Measurements from ENCODE around the gene RENBP.

The RENBP gene

DNA sequence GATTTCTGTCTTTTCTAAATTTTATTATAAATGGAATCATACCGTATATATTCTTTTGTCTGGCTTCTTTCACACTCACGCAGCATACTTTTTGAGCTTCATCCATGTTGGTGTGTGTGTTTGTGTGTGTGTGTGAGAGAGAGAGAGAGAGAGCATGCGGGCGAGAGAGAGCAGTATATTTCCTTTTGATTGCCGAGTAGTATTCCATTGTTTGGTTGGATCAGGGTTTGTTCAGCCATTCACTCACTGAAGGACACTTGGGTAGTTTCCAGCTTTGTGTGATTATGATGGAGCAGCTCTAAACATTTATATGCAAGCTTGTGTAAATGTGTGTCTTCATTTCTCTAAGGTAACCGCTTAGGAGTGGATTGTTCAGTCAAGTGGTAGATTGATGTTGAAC, 55.3 kb downstream of the RENBP start:
- H3K4me1 ChIP-seq (ENCODE audit: control insufficient read depth, insufficient read depth, low read length) = no peaks in the 10 kb centered on the region
- H3K4me3 ChIP-seq (ENCODE audit: low read depth, low read length) = no peak overlapping the region
- no peak overlapping the region for H3K27ac ChIP-seq (ENCODE audit: extremely low read depth, low read depth, low read length)
- no peak for TF ChIP-seq ZNF792 (tag by site-specific recombination; IDR thresholded peaks at IDR 0.05)
- TF ChIP-seq ZNF146 (tag by site-specific recombination; IDR thresholded peaks at IDR 0.05) = peak; percentile 96
- TF ChIP-seq, protein P1, sequence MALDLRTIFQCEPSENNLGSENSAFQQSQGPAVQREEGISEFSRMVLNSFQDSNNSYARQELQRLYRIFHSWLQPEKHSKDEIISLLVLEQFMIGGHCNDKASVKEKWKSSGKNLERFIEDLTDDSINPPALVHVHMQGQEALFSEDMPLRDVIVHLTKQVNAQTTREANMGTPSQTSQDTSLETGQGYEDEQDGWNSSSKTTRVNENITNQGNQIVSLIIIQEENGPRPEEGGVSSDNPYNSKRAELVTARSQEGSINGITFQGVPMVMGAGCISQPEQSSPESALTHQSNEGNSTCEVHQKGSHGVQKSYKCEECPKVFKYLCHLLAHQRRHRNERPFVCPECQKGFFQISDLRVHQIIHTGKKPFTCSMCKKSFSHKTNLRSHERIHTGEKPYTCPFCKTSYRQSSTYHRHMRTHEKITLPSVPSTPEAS (tag by site-specific recombination; IDR thresholded peaks at IDR 0.05) = peak; percentile 37; the same call in 1 of the 2 replicates
- H3K9me3 ChIP-seq (ENCODE audit: control insufficient read depth, insufficient read depth, low read depth, low read length) = no peaks in the 10 kb centered on the region
- CTCF ChIA-PET = no interaction called here
- POLR2A ChIA-PET = no interaction called here
- no peaks in the 10 kb centered on the region for H3K36me3 ChIP-seq (ENCODE audit: control insufficient read depth in 2 of 2, insufficient read depth in 1 of 2, low read length in 2 of 2)

DNA sequence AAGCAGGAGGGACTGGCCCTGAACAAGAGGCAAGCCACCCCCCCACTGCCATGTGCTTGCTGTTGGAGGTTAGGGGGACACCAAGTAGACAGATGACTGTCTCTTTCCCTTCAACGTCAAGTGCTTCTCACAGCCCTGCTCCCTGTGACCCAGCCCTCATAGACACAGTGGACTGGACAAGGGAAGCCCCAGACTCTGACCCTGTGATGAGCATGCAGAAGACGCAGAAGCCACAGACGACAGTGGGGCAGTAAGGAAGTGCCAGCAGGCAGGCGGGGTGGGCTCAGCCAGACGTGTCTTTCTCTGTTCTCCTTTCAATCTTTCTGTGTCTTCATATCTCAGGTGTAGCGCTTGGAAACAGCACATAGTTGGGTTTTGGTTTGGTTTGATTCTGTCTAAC, 56.1 kb downstream of the RENBP start:
- CTCF ChIA-PET = interaction anchor here (0.8 kb wide), 1 partner anchor 1258 kb away, joined by 3 read pairs; no protein-coding TSS in a partner anchor
- Histone ChIP-seq H3K27ac (ENCODE audit: extremely low read depth, low read depth, low read length) (no peak overlapping the region), H3K4me1 (ENCODE audit: control insufficient read depth, insufficient read depth, low read length) (no peaks in the 10 kb centered on the region), H3K9me3 (ENCODE audit: control insufficient read depth, insufficient read depth, low read depth, low read length) (no peaks in the 10 kb centered on the region), H3K36me3 (ENCODE audit: control insufficient read depth in 2 of 2, insufficient read depth in 1 of 2, low read length in 2 of 2) (no peaks in the 10 kb centered on the region), H3K4me3 (ENCODE audit: low read depth, low read length) (no peak overlapping the region)
- TF ChIP-seq ZNF548 (tag by site-specific recombination; IDR thresholded peaks at IDR 0.05) (no peak), ZNF350 (tag by site-specific recombination; IDR thresholded peaks at IDR 0.05) (no peak), ZFHX2 (tag by site-specific recombination; conservative IDR thresholded peaks at IDR 0.05) (no peak), ZNF37A (tag by site-specific recombination; IDR thresholded peaks at IDR 0.05) (no peak), ZNF621 (tag by site-specific recombination; IDR thresholded peaks at IDR 0.05) (no peak), ZNF654 (tag by site-specific recombination; IDR thresholded peaks at IDR 0.05; ENCODE audit: low read depth) (no peak), ZNF658 (tag by site-specific recombination; IDR thresholded peaks at IDR 0.05) (no peak)
- POLR2A ChIA-PET = no interaction called here

DNA sequence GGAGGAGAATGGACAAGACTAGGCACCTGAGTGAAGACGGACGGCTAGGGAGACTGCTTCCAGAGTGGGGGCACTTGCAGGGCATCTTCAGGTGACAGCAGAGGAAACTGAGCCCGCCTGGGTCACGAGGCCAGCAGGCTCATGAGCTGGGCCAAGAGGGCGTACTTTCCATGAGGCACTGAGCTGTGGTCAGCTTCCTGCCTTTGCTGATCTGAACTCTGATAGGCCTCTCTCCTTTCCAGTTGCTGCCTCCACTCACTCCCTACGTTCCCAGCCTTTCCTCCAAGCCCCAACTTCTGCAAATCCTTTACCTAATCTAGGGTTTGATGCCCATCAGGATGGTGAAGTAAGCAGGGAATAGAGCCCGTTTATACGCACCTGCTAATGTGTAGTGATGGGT, 57.1 kb downstream of the RENBP start:
- Histone ChIP-seq H3K36me3 (ENCODE audit: control insufficient read depth in 2 of 2, insufficient read depth in 1 of 2, low read length in 2 of 2) (no peaks in the 10 kb centered on the region), H3K27ac (ENCODE audit: extremely low read depth, low read depth, low read length) (no peak overlapping the region), H3K9me3 (ENCODE audit: control insufficient read depth, insufficient read depth, low read depth, low read length) (no peaks in the 10 kb centered on the region), H3K4me3 (ENCODE audit: low read depth, low read length) (no peak overlapping the region), H3K4me1 (ENCODE audit: control insufficient read depth, insufficient read depth, low read length) (no peaks in the 10 kb centered on the region)
- ChIA-PET CTCF (interaction anchor here (0.8 to 1.7 kb wide), 4 partner anchors 9 to 1259 kb away, joined by 3 to 8 read pairs (median 3); no protein-coding TSS in a partner anchor), POLR2A (no interaction called here)
- TF ChIP-seq ZBTB17 (tag by site-specific recombination; IDR thresholded peaks at IDR 0.05) = no peak
- no peak for TF ChIP-seq ZNF10 (tag by site-specific recombination; IDR thresholded peaks at IDR 0.05)
- TF ChIP-seq, protein P2, sequence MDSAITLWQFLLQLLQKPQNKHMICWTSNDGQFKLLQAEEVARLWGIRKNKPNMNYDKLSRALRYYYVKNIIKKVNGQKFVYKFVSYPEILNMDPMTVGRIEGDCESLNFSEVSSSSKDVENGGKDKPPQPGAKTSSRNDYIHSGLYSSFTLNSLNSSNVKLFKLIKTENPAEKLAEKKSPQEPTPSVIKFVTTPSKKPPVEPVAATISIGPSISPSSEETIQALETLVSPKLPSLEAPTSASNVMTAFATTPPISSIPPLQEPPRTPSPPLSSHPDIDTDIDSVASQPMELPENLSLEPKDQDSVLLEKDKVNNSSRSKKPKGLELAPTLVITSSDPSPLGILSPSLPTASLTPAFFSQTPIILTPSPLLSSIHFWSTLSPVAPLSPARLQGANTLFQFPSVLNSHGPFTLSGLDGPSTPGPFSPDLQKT (IDR thresholded peaks at IDR 0.05; ENCODE audit: borderline replicate concordance, low read depth, low read length) = no peak
- TF ChIP-seq ZNF274 (IDR thresholded peaks at IDR 0.05; ENCODE audit: low read length) = no peak
- no peak for TF ChIP-seq ZNF274 (tag by site-specific recombination; IDR thresholded peaks at IDR 0.05; ENCODE audit: borderline replicate concordance)

DNA sequence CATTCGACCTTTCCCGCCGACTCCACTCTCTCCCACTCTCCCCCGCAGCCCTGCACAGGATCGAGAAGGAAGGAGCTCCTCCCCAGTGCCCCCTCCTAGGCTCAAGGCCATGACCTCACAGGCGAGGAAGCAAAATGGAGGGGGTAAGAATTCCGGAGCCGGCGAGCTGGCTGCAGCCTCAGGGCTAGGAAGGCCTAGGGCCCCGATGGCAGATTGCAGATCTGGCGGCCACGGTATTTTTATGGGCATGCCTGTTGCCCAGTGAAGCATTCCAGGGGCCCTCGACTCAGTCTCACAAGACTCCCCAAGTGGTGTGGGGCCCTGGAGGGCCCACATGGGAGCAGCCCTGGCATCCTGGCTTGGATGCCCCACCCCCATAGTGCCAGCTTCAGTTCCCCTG, 57.5 kb downstream of the RENBP start:
- no peak overlapping the region for H3K27ac ChIP-seq (ENCODE audit: extremely low read depth, low read depth, low read length)
- no peaks in the 10 kb centered on the region for H3K4me1 ChIP-seq (ENCODE audit: control insufficient read depth, insufficient read depth, low read length)
- H3K9me3 ChIP-seq (ENCODE audit: control insufficient read depth, insufficient read depth, low read depth, low read length) = no peaks in the 10 kb centered on the region
- CTCF ChIA-PET = interaction anchor here (0.9 to 1.7 kb wide), 3 partner anchors 9 to 61 kb away, joined by 3 to 8 read pairs (median 3); no protein-coding TSS in a partner anchor
- POLR2A ChIA-PET = interaction anchor here (0.5 to 1.4 kb wide), 3 partner anchors 11 to 42 kb away, joined by 3 read pairs; no protein-coding TSS in a partner anchor
- H3K36me3 ChIP-seq (ENCODE audit: control insufficient read depth in 2 of 2, insufficient read depth in 1 of 2, low read length in 2 of 2) = no peaks in the 10 kb centered on the region
- H3K4me3 ChIP-seq (ENCODE audit: low read depth, low read length) = no peak overlapping the region
- TF ChIP-seq ZFP3 (tag by site-specific recombination; IDR thresholded peaks at IDR 0.05; ENCODE audit: low read depth) = no peak
- no peak for TF ChIP-seq ZNF600 (tag by site-specific recombination; IDR thresholded peaks at IDR 0.05)
- no peak for TF ChIP-seq SETDB1 (IDR thresholded peaks at IDR 0.05; ENCODE audit: insufficient read length, low read length)
- TF ChIP-seq, protein P3, sequence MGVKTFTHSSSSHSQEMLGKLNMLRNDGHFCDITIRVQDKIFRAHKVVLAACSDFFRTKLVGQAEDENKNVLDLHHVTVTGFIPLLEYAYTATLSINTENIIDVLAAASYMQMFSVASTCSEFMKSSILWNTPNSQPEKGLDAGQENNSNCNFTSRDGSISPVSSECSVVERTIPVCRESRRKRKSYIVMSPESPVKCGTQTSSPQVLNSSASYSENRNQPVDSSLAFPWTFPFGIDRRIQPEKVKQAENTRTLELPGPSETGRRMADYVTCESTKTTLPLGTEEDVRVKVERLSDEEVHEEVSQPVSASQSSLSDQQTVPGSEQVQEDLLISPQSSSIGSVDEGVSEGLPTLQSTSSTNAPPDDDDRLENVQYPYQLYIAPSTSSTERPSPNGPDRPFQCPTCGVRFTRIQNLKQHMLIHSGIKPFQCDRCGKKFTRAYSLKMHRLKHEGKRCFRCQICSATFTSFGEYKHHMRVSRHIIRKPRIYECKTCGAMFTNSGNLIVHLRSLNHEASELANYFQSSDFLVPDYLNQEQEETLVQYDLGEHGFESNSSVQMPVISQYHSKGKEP (tag by site-specific recombination; IDR thresholded peaks at IDR 0.05) = no peak
- no peak for TF ChIP-seq ZFP41 (tag by site-specific recombination; IDR thresholded peaks at IDR 0.05; ENCODE audit: borderline replicate concordance)
- no peak for TF ChIP-seq RBAK (tag by site-specific recombination; IDR thresholded peaks at IDR 0.05)
- 0 out of 2 replicates have a peak, but pooled peaks have one; percentile 10 for TF ChIP-seq GLIS2 (tag by site-specific recombination; IDR thresholded peaks at IDR 0.05)
- TF ChIP-seq, protein P4, sequence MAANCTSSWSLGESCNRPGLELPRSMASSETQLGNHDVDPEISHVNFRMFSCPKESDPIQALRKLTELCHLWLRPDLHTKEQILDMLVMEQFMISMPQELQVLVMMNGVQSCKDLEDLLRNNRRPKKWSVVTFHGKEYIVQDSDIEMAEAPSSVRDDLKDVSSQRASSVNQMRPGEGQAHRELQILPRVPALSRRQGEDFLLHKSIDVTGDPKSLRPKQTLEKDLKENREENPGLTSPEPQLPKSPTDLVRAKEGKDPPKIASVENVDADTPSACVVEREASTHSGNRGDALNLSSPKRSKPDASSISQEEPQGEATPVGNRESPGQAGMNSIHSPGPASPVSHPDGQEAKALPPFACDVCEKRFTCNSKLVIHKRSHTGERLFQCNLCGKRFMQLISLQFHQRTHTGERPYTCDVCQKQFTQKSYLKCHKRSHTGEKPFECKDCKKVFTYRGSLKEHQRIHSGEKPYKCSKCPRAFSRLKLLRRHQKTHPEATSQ (tag by site-specific recombination; IDR thresholded peaks at IDR 0.05) = no peak
- TF ChIP-seq, protein P5, sequence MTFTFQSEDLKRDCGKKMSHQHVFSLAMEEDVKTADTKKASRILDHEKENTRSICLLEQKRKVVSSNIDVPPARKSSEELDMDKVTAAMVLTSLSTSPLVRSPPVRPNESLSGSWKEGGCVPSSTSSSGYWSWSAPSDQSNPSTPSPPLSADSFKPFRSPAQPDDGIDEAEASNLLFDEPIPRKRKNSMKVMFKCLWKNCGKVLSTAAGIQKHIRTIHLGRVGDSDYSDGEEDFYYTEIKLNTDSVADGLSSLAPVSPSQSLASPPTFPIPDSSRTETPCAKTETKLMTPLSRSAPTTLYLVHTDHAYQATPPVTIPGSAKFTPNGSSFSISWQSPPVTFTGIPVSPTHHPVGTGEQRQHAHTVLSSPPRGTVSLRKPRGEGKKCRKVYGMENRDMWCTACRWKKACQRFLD (tag by site-specific recombination; IDR thresholded peaks at IDR 0.05) = no peak
